Adrenal gland (tissue), 5 donors: ENCODE measurements around the gene VWC2L.

Experiments used
- CTCF ChIP-seq, 6 experiments: fragments of 450-650 bp in 4 of 6; fragments of 200-600 bp in 2 of 6; sonication (generic) in 1 of 6; IDR thresholded peaks; 1 replicate in 5 of 6; 2 replicates in 1 of 6; pipeline versions ENCODE4 v1.5.1 to v1.8.0; 2016 to 2021; ENCODE audit warnings: antibody characterized with exemption in 6 of 6, mild to moderate bottlenecking in 2 of 6, moderate library complexity in 1 of 6
- POLR2A ChIP-seq, 2 donors: fragments of 450-650 bp; IDR thresholded peaks; one replicate each; pipeline ENCODE4 v1.6.1; 2017; ENCODE audit warnings: antibody characterized with exemption in 2 of 2, mild to moderate bottlenecking in 2 of 2, moderate library complexity in 1 of 2
- donor health status: DM: no; HTN: no; CAD: no.

GRCh38 chr2:214579035-214579434 is 168.2 kb downstream of the VWC2L start:
- TF ChIP-seq CTCF (IDR thresholded peaks at IDR 0.05), result no peak
- no peak for TF ChIP-seq POLR2A (IDR thresholded peaks at IDR 0.05)
